ENCODE results near the gene IFNLR1. TPM values are rescaled to one million over a fixed set of nuclear protein-coding genes. Genes with fewer than 3 reads are reported as not detected.

IFNLR1 gene
- 0.23 TPM for total RNA-seq (2013)
- polyA plus RNA-seq = not detected
- polyA minus RNA-seq = not detected in 2 replicates
- 0.07 to 3.7 (median 0.23) reads per million in 11 experiments for total RNA-seq

DNA sequence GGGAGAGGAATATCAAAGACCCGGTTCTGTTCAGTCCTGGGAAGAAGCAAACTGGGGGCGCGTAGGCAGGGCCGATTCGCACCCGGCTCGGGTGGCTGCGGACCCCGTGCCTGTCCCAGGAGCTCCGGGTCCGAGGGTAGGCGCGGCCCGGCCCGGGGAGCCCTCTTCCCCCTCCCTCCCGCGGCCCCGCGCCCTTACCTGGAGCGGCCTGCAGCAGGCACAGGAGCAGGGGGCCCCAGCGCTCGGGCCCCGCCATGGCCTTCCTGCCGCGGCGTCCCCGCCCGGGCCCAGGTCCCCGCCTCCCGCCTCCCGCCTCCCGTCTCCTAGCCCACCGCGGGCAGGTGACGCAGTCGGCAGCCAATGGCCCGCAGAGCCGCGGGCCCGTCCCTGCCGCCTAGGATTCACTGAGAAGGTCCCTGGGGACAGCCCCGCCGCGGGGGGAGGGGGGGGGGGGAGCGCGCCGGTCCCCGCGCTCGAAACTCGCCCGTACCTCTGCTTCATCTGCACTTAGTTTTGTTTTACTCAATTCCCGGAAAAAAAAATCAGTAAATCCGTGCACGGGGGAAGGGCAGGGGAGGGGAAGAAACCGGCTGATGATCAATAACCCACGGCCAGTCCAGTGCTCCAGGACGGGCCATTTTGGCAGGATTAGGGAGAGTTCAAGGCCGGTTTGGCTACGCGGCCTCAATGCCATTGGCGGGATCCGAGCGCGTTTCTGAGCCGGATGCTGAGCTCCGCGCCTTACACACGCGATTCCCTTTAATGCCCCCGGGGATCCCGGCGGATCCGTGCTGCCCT is at the start of gene IFNLR1:
Gene IFNLR1, minus strand, starts transcription at position 297 of the 798 bp plus-strand sequence. Its CDS starts 41 bp downstream, at position 256.
- Mint-ChIP-seq H3K36me3 (peaks cover 7 to 17% of the 10 kb centered on the region in 2 donors), H3K4me1 (peaks cover 52% of the 10 kb centered on the region), H3K4me3 (peak within 1 kb of the TSS; percentile 75 to 90), H3K27me3 (ENCODE audit: low read depth in 3 of 3) (peaks cover 32 to 51% (median 49%) of the 10 kb centered on the region in 3 donors), H3K9me3 (peaks cover 2 to 17% (median 9%) of the 10 kb centered on the region in 7 donors), H3K27ac (peak within 1 kb of the TSS in 3 of 7 donors; percentile 11 to 30 (median 19))
- peak within 1 kb of the TSS; percentile 61 for H2AFZ ChIP-seq (ENCODE audit: insufficient read depth, low read depth, low read length, poor library complexity, severe bottlenecking)
- H3K4me1 ChIP-seq (ENCODE audit: control insufficient read depth in 1 of 2, insufficient read depth in 2 of 2, low read length in 2 of 2) = peaks cover 44 to 53% of the 10 kb centered on the region in 2 donors
- TF ChIP-seq, protein P1, sequence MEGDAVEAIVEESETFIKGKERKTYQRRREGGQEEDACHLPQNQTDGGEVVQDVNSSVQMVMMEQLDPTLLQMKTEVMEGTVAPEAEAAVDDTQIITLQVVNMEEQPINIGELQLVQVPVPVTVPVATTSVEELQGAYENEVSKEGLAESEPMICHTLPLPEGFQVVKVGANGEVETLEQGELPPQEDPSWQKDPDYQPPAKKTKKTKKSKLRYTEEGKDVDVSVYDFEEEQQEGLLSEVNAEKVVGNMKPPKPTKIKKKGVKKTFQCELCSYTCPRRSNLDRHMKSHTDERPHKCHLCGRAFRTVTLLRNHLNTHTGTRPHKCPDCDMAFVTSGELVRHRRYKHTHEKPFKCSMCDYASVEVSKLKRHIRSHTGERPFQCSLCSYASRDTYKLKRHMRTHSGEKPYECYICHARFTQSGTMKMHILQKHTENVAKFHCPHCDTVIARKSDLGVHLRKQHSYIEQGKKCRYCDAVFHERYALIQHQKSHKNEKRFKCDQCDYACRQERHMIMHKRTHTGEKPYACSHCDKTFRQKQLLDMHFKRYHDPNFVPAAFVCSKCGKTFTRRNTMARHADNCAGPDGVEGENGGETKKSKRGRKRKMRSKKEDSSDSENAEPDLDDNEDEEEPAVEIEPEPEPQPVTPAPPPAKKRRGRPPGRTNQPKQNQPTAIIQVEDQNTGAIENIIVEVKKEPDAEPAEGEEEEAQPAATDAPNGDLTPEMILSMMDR (IDR thresholded peaks at IDR 0.05) = no peak
- H3K4me3 ChIP-seq (replicated peaks in 1 of 3; ENCODE audit: low read depth in 2 of 3, low read length in 3 of 3) = peak within 1 kb of the TSS in 2 of 3 experiments; percentile 22 to 65
- intact Hi-C loops (cut with micrococcal nuclease) = loop anchor here in 1 of 2 donors (5.0 kb wide), 1 partner anchor 35 kb away; no protein-coding TSS in a partner anchor
- no peaks in the 10 kb centered on the region for H3K9me3 ChIP-seq (replicated peaks in 1 of 2; ENCODE audit: control insufficient read depth in 1 of 2, insufficient read depth in 1 of 2, low read length in 2 of 2)
- H3K79me2 ChIP-seq (ENCODE audit: insufficient read depth, low read length) = no peaks in the 10 kb centered on the region
- no peaks in the 10 kb centered on the region for H3K36me3 ChIP-seq (replicated peaks in 1 of 2; ENCODE audit: control insufficient read depth in 1 of 2, insufficient read depth in 2 of 2, low read length in 2 of 2)
- H3K9ac ChIP-seq (ENCODE audit: insufficient read depth, low read length, poor library complexity, severe bottlenecking) = peak within 1 kb of the TSS; percentile 13
- 1% methylated on average over 54 of the region's 74 CpGs for WGBS (ENCODE audit: insufficient coverage)
- H4K20me1 ChIP-seq (ENCODE audit: insufficient read depth, low read length) = no peaks in the 10 kb centered on the region
- peak in 2 of 3 donors; percentile 27 to 35 for DNase-seq
- peak within 1 kb of the TSS; percentile 70 for H3K4me2 ChIP-seq (replicated peaks; ENCODE audit: extremely low read depth, low read length, poor library complexity, severe bottlenecking)
- H3K27me3 ChIP-seq (ENCODE audit: control insufficient read depth in 2 of 2, insufficient read depth in 2 of 2, low read length in 2 of 2) = peaks cover 17 to 36% of the 10 kb centered on the region in 2 donors
- H3K27ac ChIP-seq (ENCODE audit: low read depth in 1 of 2, low read length in 2 of 2) = no peak within 1 kb of the TSS

DNA sequence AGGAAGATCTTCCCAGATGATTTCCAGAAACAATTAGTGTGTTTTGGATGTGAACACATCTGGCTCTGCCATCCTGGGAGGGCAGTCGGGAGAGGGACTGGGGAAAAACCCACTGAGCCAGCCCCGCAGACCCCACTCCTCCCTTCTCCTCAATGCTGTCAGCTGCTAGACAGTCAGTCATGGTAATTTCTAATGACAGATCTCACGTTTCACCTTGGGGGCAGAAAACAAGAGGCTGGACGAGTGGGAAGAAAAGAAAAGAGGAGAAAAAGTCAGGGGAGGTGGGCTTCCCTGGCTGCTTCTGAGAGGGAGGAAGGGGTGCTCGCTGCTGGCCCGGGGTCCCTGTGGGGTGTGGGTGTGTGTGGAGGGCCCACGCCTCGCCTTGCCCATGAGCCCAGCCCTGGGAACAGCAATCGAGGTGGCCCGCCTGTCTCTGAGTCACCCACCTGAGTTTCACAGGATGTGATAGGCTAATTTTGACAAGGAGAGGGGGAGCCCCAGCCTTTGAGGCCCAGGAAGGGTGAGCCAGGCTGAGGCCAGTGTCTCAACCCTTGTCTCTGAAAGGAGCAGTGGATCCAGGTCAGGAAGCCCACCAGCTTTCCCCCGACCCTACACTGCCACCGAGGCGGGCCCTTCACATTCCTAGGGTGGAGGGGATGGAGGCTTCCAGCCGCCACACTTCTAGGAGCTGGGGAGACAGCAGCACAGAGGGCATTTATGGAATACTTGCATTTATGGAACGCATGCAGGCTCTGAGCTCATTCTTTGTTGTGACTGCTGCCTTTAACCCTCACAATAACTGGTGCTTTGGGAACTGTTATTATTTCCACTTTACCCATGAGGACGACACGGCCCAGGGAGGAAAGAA is 49.1 kb upstream of the IFNLR1 start:
- H3K4me2 ChIP-seq (replicated peaks; ENCODE audit: extremely low read depth, low read length, poor library complexity, severe bottlenecking) = no peak overlapping the region
- no peaks in the 10 kb centered on the region for H3K79me2 ChIP-seq (ENCODE audit: insufficient read depth, low read length)
- no peaks in the 10 kb centered on the region for H4K20me1 ChIP-seq (ENCODE audit: insufficient read depth, low read length)
- intact Hi-C loops (cut with micrococcal nuclease) = no loop called here
- H2AFZ ChIP-seq (ENCODE audit: insufficient read depth, low read depth, low read length, poor library complexity, severe bottlenecking) = no peak overlapping the region
- no peaks in the 10 kb centered on the region for H3K36me3 ChIP-seq (replicated peaks in 1 of 2; ENCODE audit: control insufficient read depth in 1 of 2, insufficient read depth in 2 of 2, low read length in 2 of 2)
- Mint-ChIP-seq H3K4me1 (no peaks in the 10 kb centered on the region), H3K27me3 (ENCODE audit: low read depth in 3 of 3) (peaks cover 5 to 16% (median 13%) of the 10 kb centered on the region in 3 donors), H3K4me3 (no peak overlapping the region), H3K9me3 (peaks cover 0 to 4% (median 2%) of the 10 kb centered on the region in 7 donors), H3K36me3 (no peaks in the 10 kb centered on the region), H3K27ac (no peak overlapping the region)
- H3K9me3 ChIP-seq (replicated peaks in 1 of 2; ENCODE audit: control insufficient read depth in 1 of 2, insufficient read depth in 1 of 2, low read length in 2 of 2) = no peaks in the 10 kb centered on the region
- H3K4me1 ChIP-seq (ENCODE audit: control insufficient read depth in 1 of 2, insufficient read depth in 2 of 2, low read length in 2 of 2) = no peaks in the 10 kb centered on the region
- no peak overlapping the region for H3K4me3 ChIP-seq (replicated peaks in 1 of 3; ENCODE audit: low read depth in 2 of 3, low read length in 3 of 3)
- H3K27ac ChIP-seq (ENCODE audit: low read depth in 1 of 2, low read length in 2 of 2) = no peak overlapping the region
- 72% methylated on average over 10 of the region's 17 CpGs for WGBS (ENCODE audit: insufficient coverage)
- H3K27me3 ChIP-seq (ENCODE audit: control insufficient read depth in 2 of 2, insufficient read depth in 2 of 2, low read length in 2 of 2) = no peaks in the 10 kb centered on the region
- DNase-seq = no peak
- TF ChIP-seq, protein P1 (IDR thresholded peaks at IDR 0.05) = no peak
- H3K9ac ChIP-seq (ENCODE audit: insufficient read depth, low read length, poor library complexity, severe bottlenecking) = no peak overlapping the region

Measured in CD14-positive monocyte (primary cell).